Stomach smooth muscle (tissue), 2 donors: Measurements from ENCODE around the gene GTF2H2C.
"Not testable (repeated sequence)": the region's sequence is repeated elsewhere in the genome, so short reads cannot be mapped to it uniquely, and the experiment has no call there.

Experiments
- H3K27ac ChIP-seq: one replicate; pipeline ENCODE4 v1.7.0; 2013; ENCODE audit warnings: mild to moderate bottlenecking, low read length, inconsistent platforms
- H3K27me3 ChIP-seq, 2 donors: one replicate each; pipeline ENCODE4 v1.7.0; 2013; ENCODE audit warnings: low read length in 2 of 2; ENCODE audit not compliant: insufficient read depth in 2 of 2, control insufficient read depth in 1 of 2
- H3K36me3 ChIP-seq, 2 donors: one replicate each; pipeline ENCODE4 v1.7.0; 2013; ENCODE audit warnings: low read length in 2 of 2; ENCODE audit not compliant: control insufficient read depth in 2 of 2, insufficient read depth in 2 of 2
- H3K4me1 ChIP-seq: one replicate; pipeline ENCODE4 v1.7.0; 2013; ENCODE audit warnings: low read length; ENCODE audit not compliant: control insufficient read depth, insufficient read depth
- H3K4me3 ChIP-seq, 2 donors: one replicate each; pipeline ENCODE4 v1.7.0; 2013; ENCODE audit warnings: low read length in 2 of 2
- H3K9ac ChIP-seq, 2 donors: one replicate each; pipeline ENCODE4 v1.7.0; 2013; ENCODE audit warnings: low read length in 2 of 2, mild to moderate bottlenecking in 1 of 2
- H3K9me3 ChIP-seq, 2 donors: one replicate each; pipeline ENCODE4 v1.7.0; 2013; ENCODE audit warnings: low read length in 2 of 2; ENCODE audit not compliant: control insufficient read depth in 2 of 2
- donor health status: healthy.
- donor health status: Pancreatic carcinoma.

The GTF2H2C gene

DNA sequence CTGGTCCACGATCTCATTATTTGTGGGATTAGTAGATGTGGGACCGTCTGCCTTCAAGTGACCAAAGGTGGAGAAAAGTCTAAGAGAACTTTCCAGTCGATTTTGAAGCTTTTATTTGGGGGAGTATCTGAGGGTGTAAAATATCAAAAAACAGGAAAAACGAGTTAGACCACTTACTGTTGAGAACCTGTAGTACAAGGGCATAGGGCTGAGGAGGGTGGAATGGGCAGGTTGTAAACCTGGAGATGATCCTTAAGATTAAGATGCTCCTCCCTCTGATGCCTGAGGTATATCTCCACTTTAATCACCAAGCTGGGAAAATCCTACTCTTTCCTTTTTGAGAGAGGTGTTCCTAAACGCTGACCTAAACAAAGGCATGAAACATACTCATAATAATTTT lies 32.0 kb upstream of the GTF2H2C start:
- Histone ChIP-seq H3K4me1 (no peaks in the 10 kb centered on the region), H3K4me3 (no peak overlapping the region), H3K36me3 (no peaks in the 10 kb centered on the region), H3K27ac (no peak overlapping the region), H3K27me3 (no peaks in the 10 kb centered on the region), H3K9me3 (no peaks in the 10 kb centered on the region), H3K9ac (no peak overlapping the region)

DNA sequence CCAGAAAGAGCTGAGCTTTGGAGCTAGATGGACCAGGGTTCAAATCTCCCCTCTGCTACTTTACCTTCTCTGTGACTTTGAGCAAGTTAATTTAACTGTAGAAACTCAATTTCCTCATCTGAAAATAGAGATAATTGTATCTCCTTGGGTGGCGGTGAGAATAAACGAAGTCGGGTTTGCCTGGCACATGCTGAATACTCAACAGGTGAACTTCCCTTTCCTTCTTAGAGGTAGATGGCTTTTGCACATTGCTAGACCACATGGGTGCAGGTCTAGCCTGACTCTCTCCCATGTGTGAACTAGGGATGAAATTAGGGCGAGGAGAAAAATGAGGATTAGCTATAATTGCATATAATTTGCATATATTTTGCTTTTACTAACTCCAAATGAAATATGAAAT lies 31.4 kb upstream of the GTF2H2C start:
- Histone ChIP-seq H3K4me1 (no peaks in the 10 kb centered on the region), H3K36me3 (no peaks in the 10 kb centered on the region), H3K27me3 (no peaks in the 10 kb centered on the region), H3K9me3 (no peaks in the 10 kb centered on the region), H3K9ac (no peak overlapping the region), H3K27ac (no peak overlapping the region), H3K4me3 (no peak overlapping the region)

DNA sequence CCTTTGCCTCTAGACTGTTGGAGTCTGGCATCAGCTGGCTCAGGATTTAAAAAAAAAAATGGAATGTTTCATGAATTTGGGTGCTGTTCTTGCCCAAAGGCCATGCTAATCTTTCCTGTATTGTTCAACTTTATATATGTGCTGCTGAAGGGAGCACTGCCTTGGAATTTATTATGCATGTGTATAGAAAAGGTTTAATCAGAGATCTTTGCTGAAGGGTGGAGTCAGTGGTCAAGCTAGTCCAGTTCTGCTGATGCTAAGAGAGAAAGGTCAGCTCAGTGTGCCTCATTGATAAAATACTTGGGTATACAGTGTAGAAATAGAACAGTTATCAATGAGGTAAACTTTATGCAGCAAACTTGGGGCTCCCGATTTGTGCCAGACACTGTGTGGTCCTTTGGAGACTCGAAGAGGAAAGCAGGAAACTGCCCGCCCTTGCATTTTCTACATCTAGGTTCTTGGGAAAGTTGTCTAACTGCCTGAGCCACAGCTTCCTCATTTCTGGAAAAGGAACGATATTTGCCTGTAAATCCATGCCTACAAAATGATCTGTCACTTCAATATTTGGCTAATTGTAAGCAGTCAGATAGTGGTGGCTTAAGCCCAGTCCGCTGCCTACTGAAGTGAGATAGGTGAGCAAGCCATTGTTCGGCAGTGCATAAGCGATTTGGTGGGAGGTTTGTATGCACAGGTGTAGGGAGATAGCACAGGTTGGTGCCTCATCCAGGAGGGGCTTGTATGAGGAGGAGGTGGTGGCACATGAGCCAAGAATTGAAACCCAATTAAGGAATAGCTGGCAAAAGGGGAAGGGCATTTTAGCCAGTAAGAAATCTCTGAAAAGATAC lies 29.2 kb upstream of the GTF2H2C start:
- H3K4me3 ChIP-seq, result no peak overlapping the region

DNA sequence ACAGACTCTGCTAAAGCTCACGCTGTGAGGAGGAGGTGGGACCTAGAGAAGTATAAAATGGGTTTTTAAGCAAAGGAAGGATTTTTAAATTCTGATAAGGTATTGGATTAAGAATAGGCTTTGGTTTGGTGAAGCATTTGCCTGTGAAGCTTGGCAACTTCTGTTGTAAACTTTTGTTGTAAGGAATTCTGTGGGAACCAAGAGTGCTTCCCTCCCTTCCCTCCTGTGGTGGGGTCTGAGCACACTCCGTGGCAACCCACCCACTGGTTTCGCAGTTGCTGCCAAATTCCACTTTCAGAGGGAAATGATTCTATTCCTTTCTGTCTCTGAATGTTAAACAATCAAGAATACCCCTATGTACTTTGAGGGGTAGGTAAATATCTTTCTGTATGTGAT lies 28.6 kb upstream of the GTF2H2C start:
- Histone ChIP-seq H3K27ac (no peak overlapping the region), H3K4me1 (no peaks in the 10 kb centered on the region)

More for the DNA sequence above, 29.2 kb upstream of the GTF2H2C start:
- no peak overlapping the region for H3K27ac ChIP-seq
- H3K27me3 ChIP-seq, result no peaks in the 10 kb centered on the region
- no peak overlapping the region for H3K9ac ChIP-seq
- H3K36me3 ChIP-seq, result no peaks in the 10 kb centered on the region
- H3K4me1 ChIP-seq, result no peaks in the 10 kb centered on the region
- H3K9me3 ChIP-seq, result no peaks in the 10 kb centered on the region

DNA sequence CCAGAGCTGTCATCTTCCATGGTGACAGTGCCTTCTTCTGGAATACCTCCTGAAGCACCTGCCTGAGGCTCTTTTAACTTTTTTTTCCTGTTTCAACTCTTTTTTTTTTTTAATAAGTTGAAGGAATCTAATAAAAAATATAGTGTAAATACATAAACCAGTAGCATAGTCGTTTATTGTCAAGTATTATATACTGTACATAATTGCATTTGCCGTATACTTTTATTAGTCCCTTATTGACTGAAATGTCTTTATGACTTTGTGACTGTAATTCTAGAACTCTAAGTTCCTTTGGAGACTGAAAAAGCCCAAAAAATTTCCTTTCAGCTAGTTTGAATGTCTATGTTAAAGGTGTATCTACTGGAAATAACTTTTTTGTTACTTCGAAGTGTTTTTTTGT lies 22.1 kb upstream of the GTF2H2C start:
- H3K27ac ChIP-seq, H3K4me1 ChIP-seq, H3K9ac ChIP-seq, H3K27me3 ChIP-seq, H3K4me3 ChIP-seq, H3K9me3 ChIP-seq, H3K36me3 ChIP-seq: not testable (repeated sequence)

More for the DNA sequence above, 28.6 kb upstream of the GTF2H2C start:
- no peak overlapping the region for H3K4me3 ChIP-seq
- H3K9me3 ChIP-seq, result no peaks in the 10 kb centered on the region
- no peaks in the 10 kb centered on the region for H3K36me3 ChIP-seq
- H3K9ac ChIP-seq, result no peak overlapping the region
- no peaks in the 10 kb centered on the region for H3K27me3 ChIP-seq

DNA sequence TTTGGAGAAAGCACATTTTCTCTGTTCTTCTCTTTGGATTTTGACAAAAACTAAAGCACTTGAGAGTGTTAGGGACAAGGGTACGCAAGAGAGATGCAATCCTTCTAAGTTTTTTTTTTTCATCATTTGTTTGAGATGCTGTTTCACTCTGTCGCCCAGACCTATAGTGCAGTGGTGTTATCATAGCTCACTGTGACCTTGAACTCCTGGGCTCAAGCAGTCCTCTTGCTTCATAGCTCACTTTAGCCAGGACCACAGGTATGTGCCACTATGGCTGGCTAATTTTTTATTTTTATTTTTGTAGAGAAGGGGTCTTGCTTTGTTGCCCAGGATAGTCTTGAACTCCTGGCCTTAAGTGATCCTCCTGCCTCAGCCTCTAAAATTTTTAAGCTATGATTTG lies 21.3 kb upstream of the GTF2H2C start:
- H3K9me3 ChIP-seq, H3K4me3 ChIP-seq, H3K36me3 ChIP-seq, H3K27me3 ChIP-seq, H3K9ac ChIP-seq, H3K27ac ChIP-seq, H3K4me1 ChIP-seq: not testable (repeated sequence)

DNA sequence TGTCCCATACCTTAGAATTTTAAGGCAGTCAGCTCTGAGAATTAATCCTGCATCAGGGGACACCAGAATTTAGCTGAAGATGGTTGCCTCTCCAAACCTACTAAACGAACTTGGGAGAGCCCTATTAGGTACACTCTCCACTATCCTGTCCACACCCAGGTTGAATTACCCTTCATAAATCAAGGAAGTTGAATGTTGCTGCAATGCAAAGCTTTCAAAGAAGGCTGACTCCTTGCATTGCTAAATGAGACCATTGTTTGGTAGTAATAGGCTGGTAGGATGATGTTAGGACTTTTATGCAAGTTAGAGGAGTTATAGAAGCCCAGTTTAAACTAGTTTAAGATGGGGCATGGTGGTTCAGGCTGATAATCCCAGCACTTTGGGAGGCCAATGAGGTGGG lies 18.6 kb upstream of the GTF2H2C start:
- H3K9ac ChIP-seq, H3K27ac ChIP-seq, H3K27me3 ChIP-seq, H3K4me1 ChIP-seq, H3K36me3 ChIP-seq, H3K4me3 ChIP-seq, H3K9me3 ChIP-seq: not testable (repeated sequence)

DNA sequence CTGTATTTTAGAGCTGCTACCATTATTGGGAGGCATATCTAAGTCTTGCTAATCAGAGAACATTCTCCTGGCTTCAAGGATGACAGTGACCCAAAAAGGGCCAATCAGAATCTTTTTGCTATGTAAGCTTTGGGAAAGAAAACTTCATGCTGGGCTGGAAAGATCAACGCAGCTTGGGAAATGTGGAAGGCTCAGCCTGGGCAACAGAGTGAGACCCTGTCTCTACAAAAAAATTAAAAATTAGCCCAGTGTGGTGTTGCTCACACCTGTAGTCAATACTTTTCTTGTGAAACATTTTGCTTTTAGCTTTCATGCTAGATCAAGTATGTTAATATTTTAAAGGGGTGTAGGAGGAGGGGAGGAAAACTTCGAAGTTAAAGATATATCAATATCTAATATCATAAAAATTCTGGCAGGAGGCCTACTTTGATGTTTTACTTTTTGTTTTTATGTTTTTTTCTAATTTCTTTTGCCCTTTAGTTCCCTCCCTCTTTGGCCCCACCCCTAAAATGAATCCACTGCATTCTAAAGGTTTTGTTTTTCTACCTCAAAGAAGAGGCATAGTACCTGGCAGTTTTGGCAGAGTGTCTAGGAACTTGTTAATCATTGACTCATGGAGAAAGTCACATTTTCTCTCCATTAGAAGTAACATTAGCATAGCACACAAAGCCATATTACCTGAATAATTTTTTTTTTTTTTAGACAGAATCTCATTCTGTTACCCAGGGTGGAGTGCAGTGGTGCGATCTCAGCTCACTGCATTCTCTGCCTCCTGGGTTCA lies 17.0 kb upstream of the GTF2H2C start:
- not testable (repeated sequence) for H3K27ac ChIP-seq, H3K4me1 ChIP-seq, H3K4me3 ChIP-seq, H3K9ac ChIP-seq, H3K9me3 ChIP-seq, H3K36me3 ChIP-seq, H3K27me3 ChIP-seq

DNA sequence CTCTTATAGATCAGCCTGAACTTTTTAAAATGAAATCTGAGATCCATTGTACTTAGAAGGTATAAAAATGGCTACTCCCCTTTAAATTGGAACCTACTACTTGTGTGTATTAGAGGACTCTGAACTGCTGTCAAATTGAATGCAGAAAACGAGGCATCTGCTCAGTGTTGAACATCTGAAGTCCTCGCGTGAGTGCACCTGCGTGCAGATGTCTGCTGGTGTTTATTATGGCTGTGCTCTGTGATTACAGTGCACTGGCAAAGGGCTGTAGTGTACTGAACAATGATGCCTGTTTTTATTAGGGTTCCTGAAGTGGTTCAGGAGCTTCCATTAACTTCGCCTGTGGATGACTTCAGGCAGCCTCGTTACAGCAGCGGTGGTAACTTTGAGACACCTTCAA lies 15.4 kb upstream of the GTF2H2C start:
- H3K27me3 ChIP-seq, H3K4me1 ChIP-seq, H3K36me3 ChIP-seq, H3K27ac ChIP-seq, H3K9me3 ChIP-seq, H3K9ac ChIP-seq, H3K4me3 ChIP-seq: not testable (repeated sequence)

DNA sequence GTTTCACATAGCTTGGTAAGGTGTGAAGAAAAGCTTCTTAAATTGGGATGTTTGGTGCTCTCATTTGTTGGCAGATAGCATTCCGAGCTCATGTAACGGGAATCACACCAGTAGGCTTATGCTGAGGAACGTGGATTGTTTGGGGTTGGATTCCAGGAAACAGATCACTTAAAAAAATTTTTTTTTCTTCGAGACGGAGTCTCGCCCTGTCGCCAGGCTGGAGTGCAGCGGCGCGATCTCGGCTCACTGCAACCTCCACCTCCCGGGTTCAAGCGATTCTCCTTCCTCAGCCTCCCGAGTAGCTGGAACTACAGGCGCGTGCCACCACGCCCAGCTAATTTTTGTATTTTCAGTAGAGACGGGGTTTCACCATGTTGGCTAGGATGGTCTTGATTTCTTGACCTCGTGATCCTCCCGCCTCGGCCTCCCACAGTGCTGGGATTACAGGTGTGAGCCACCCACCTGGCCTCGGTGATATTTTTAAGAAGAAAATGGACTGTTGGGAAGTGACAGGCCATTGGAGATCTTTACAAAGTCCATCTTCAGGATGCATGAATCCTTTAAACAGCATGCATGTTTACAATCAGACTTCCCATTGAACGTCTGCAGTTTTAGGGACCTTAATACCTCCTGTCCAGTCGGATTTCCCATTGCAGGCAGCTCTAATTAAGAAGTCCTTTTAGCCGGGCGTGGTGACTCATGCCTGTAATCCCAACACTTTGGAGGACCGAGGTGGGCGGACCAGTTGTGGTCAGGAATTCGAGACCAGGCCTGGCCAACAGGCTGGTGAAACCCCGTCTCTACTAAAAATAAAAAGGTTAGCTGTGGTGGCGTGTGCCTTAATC lies 818 bp downstream of the GTF2H2C start:
- peak overlapping the region in 1 of 2 donors; percentile 49 for H3K4me3 ChIP-seq
- H3K4me1 ChIP-seq, H3K27ac ChIP-seq, H3K27me3 ChIP-seq, H3K9me3 ChIP-seq, H3K9ac ChIP-seq, H3K36me3 ChIP-seq: not testable (repeated sequence)
